GM18511 (cell line): ENCODE measurements around the gene USP6NL.
"Not testable (repeated sequence)": the region's sequence is repeated elsewhere in the genome, so short reads cannot be mapped to it uniquely, and the experiment has no call there.

Experiments
- ATAC-seq: cut with Tn5 transposase; IDR thresholded peaks from one replicate; pipeline ENCODE4 v1.9.1; 2021; ENCODE audit warnings: mild to moderate bottlenecking, moderate library complexity; ENCODE audit not compliant: unreplicated experiment

The USP6NL gene

GRCh38 chr10:11520892-11521291, 90.6 kb downstream of the USP6NL start:
- no peak for ATAC-seq

GRCh38 chr10:11517150-11517549, 94.3 kb downstream of the USP6NL start:
- peak; percentile 70 for ATAC-seq

- ATAC-seq, result peak; percentile 63
These were observed 95.1 kb downstream of the USP6NL start for GRCh38 chr10:11516431-11516746.

GRCh38 chr10:11515596-11516430, 95.6 kb downstream of the USP6NL start:
- peak; percentile 57 for ATAC-seq

GRCh38 chr10:11513727-11514126, 97.7 kb downstream of the USP6NL start:
- no peak for ATAC-seq

- no peak for ATAC-seq
These were observed 98.9 kb downstream of the USP6NL start for GRCh38 chr10:11512596-11512995.

- ATAC-seq, result no peak
These were observed 100.1 kb downstream of the USP6NL start for GRCh38 chr10:11511321-11511720.

GRCh38 chr10:11510736-11511135, 100.7 kb downstream of the USP6NL start:
- no peak for ATAC-seq

GRCh38 chr10:11510281-11510680, 101.2 kb downstream of the USP6NL start:
- ATAC-seq, result no peak

- ATAC-seq, result no peak
These were observed 102.4 kb downstream of the USP6NL start for GRCh38 chr10:11509036-11509435.

GRCh38 chr10:11506247-11506789, 105.1 kb downstream of the USP6NL start:
- ATAC-seq, result no peak

GRCh38 chr10:11505639-11506038, 105.8 kb downstream of the USP6NL start:
- ATAC-seq, result no peak

GRCh38 chr10:11504566-11505285, 106.7 kb downstream of the USP6NL start:
- ATAC-seq, result no peak

- ATAC-seq, result no peak
These were observed 109.8 kb downstream of the USP6NL start for GRCh38 chr10:11501600-11501999.

GRCh38 chr10:11499425-11500071, 111.9 kb downstream of the USP6NL start:
- ATAC-seq, result no peak

GRCh38 chr10:11498399-11498798, 113.1 kb downstream of the USP6NL start:
- no peak for ATAC-seq

- not testable (repeated sequence) for ATAC-seq
These were observed 116.5 kb downstream of the USP6NL start for GRCh38 chr10:11494923-11495322.

GRCh38 chr10:11493646-11494045, 117.8 kb downstream of the USP6NL start:
- ATAC-seq, result no peak

- ATAC-seq, result no peak
These were observed 120.4 kb downstream of the USP6NL start for GRCh38 chr10:11491087-11491486.

GRCh38 chr10:11489591-11489990, 121.9 kb downstream of the USP6NL start:
- no peak for ATAC-seq

GRCh38 chr10:11488126-11488525, 123.3 kb downstream of the USP6NL start:
- ATAC-seq, result no peak
